Stomach (tissue), 4 donors: ENCODE results near the gene RGL3.

Experiments
- EP300 ChIP-seq: sonication (generic); formaldehyde crosslinking; IDR thresholded peaks from one replicate; pipeline ENCODE4 v1.6.1; 2017; ENCODE audit warnings: antibody characterized with exemption
- POLR2A ChIP-seq, 4 donors: fragments of 450-650 bp; IDR thresholded peaks; one replicate each; pipeline ENCODE4 v1.6.1; 2016; ENCODE audit warnings: antibody characterized with exemption in 4 of 4, control low read depth in 2 of 4, mild to moderate bottlenecking in 1 of 4, moderate library complexity in 1 of 4
- POLR2AphosphoS5 ChIP-seq, 3 donors: sonication (generic); formaldehyde crosslinking; IDR thresholded peaks; one replicate each; pipeline ENCODE4 v1.6.1; 2016; ENCODE audit warnings: antibody characterized with exemption in 3 of 3
- TF ChIP-seq, protein P1 (sequence below), 7 experiments: fragments of 450-650 bp in 4 of 7; fragments of 200-600 bp in 3 of 7; sonication (generic) in 3 of 7; IDR thresholded peaks; one replicate each; pipeline ENCODE4 v1.5.1; 2016 to 2019; ENCODE audit warnings: antibody characterized with exemption in 7 of 7, control low read depth in 2 of 7, mild to moderate bottlenecking in 1 of 7

DNA sequence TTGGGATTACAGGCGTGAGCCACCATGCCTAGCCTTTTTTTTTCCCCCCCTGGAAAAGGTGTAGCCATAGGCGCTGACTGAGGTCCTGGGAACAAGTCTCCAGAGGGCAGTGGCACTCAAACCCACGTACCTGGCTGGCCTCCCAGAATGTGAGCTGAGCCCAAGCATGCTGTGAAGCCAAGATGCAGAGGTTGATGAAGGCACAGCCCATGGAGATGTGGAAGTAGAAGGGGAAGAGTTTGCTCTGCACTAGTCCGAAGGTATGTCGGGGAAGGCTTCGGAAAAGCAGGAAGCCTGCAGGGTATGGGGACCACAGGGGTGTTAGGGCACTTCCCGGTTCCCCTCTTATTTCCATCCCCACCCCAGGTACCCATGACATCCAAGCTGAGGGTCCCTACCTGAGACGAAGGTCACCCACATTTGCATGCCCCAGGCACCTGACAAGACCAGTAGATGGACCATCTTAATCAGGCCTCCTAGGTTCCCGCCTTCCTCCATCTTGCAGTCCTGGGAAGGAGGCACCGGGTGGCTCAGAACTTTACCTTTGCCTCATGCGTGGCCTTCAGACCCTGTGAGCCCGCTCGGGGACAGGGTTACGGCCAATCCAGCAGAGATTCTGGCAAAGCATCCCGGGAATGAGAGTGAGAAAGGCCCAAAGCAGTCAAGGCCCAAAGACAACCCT is 73.9 kb downstream of the RGL3 start:
- TF ChIP-seq, protein P1, sequence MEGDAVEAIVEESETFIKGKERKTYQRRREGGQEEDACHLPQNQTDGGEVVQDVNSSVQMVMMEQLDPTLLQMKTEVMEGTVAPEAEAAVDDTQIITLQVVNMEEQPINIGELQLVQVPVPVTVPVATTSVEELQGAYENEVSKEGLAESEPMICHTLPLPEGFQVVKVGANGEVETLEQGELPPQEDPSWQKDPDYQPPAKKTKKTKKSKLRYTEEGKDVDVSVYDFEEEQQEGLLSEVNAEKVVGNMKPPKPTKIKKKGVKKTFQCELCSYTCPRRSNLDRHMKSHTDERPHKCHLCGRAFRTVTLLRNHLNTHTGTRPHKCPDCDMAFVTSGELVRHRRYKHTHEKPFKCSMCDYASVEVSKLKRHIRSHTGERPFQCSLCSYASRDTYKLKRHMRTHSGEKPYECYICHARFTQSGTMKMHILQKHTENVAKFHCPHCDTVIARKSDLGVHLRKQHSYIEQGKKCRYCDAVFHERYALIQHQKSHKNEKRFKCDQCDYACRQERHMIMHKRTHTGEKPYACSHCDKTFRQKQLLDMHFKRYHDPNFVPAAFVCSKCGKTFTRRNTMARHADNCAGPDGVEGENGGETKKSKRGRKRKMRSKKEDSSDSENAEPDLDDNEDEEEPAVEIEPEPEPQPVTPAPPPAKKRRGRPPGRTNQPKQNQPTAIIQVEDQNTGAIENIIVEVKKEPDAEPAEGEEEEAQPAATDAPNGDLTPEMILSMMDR (IDR thresholded peaks at IDR 0.05): no peak
- no peak for TF ChIP-seq EP300
- no peak for TF ChIP-seq POLR2A (IDR thresholded peaks at IDR 0.05)
- no peak for TF ChIP-seq POLR2AphosphoS5 (IDR thresholded peaks at IDR 0.05)
